Stimulated activated CD4-positive, alpha-beta T cell treated with anti-CD3 and anti-CD28 coated beads, Interleukin-1b, Interleukin-23, amount 100 ng/mL, for 24 hours (primary cell): ENCODE data around the gene CD14.
"Not testable (repeated sequence)": the region's sequence is repeated elsewhere in the genome, so short reads cannot be mapped to it uniquely, and the experiment has no call there.

Experiments used
- DNase-seq, 4 experiments: peaks; one replicate each; pipeline ENCODE4 v3.0.0-alpha.2; 2020; ENCODE audit warnings: low read depth in 4 of 4, low spot score in 1 of 4

The CD14 gene

DNA sequence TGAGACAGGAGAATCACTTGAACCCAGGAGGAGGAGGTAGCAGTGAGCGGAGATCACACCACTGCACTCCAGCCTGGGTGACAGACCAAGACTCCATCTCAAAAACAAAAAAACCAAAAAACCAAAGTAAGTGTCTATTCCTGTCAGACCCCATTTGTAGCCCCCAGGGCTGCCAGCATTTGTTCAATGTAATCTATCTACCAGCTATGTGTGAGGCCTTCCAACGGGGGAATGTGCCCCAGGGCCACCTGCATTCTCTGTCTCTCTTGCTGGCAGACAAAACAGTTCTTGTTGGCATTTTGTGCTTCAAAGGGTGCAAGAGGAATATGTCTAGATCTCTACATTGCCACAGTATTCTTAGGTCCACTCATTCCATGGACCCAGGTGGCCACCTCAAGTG is 34.1 kb downstream of the CD14 start:
- no peak for DNase-seq

DNA sequence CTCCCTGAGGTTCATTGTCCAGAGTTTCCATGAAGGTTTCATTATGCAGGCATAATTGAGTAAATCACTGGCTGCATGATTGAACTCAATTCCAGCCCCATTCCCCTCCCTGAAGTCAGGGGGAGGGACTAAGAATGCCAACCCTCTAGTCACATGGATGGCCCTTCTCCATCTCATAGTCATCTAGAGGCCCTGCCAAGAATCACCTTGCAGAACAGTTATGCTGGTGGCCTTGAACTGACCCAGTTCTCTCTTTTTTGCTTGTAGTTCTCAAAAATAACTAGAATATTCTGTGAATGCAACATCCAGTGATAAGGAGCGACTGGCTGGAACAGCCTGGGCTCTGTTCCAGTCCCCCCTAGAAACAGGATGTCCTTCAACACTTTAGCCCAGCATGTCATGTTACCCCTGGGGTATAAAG is 36.6 kb downstream of the CD14 start:
- no peak for DNase-seq

DNA sequence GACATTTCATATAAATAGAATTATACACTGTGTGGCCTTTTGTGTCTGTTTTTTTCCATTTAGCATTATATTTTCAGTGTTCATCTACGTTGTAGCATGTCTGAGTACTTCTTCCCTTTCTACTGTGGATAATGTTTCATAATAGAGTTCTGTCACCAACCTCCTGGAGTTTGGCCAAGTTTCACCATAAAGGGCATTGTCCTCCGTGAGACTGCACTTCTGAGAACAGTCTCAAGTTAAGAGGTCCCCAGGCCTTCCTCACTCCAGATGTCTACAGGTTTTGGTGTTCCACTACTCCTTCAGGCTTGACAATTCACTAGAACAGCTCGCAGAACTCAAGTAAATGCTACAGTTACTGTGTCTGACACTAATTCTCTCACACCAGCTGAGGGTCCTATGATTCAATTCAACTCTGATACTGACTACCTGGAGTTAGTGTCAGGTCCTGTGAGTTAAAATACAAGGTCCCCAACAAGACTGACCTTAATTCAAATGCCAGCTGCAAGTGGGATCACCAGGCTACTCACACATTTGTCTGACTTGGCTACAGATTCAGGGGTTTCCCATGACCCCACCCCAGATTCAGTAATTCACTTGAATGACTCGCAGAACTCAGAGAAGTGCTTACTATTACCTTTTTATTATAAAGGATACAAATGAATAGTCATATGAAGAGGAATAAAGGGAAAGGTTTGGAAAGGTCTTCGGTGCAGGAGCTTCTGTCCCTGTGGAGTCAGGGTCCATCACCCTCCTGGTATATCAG is 37.3 kb downstream of the CD14 start:
- DNase-seq = no peak

DNA sequence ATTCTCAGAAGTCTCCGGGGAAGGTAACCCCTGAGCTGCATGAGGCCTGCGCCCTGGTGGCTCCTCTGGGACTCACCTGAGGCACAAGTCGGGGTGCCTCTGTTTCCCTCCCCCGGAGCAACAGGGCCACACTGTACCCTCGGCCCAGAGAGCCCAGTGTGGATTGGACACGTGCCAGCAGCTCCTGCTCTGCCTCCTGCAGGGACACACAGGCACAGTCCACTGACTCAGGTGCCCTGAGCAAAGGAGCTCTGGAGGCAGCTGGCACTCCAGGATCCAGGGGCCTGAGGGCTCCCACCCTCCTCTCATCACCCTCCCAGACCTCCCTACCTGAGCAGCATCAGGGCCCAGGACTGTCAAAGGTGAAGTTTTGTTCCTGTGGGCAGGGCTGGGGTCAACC is 38.8 kb downstream of the CD14 start:
- no peak for DNase-seq

DNA sequence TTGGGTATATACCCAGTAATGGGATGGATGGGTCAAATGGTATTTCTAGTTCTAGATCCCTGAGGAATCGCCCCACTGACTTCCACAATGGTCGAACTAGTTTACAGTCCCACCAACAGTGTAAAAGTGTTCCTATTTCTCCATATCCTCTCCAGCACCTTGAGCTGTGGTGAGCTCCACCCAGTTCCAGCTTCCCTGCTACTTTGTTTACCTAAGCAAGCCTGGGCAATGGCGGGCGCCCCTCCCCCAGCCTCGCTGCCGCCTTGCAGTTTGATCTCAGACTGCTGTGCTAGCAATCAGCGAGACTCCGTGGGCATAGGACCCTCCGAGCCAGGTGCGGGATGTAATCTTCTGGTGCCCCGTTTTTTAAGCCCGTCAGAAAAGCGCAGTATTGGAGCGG is 39.9 kb downstream of the CD14 start:
- DNase-seq = not testable (repeated sequence)

DNA sequence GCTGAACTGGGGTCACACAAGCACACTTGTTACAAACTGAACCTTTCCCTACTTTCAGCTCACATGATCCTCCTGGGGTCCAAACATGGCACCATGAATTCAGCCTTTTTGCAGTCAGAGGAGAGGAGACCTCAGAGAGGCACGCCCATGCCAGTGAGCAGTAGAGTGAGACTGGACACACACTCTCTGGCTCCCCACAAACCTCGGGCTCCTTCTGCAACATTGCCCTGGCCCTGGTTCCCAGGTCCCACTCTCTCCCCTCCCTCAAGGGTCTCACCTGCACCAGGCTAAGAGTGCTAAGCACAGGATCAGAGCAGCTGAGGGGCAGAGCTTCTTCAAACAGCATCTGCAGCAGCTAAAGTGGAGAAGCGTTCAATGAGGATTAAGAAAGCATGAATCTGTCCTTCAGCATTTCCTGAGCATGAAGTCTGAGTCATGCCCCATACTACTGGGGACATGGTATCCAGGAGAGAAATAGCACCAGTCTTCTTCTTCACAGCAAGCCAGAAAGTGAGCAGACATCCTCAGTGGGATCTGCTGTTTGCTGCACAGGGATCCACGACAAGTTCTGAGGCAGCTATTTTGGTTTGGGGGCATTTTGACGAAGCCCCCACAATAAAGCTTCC is 41.1 kb downstream of the CD14 start:
- no peak for DNase-seq

DNA sequence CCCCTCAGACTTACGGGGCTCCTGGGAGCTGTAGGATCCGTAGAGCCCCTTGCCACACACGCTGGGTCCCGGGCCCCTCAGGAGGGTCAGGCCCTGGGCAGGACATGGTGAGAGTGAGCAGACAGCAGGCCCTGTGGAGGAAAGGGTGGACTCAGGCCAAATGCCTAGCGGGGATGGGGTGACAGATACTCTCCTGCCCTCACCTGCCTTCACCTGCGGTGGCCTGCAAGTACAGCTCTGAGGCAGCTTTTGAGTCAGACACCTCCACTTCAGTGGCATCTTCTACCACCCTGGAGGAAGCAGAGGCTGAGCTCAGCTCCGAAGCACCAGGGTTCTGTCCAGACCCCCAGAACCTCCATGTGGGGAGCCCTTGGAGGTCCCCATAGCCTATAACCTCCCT is 42.1 kb downstream of the CD14 start:
- no peak for DNase-seq

DNA sequence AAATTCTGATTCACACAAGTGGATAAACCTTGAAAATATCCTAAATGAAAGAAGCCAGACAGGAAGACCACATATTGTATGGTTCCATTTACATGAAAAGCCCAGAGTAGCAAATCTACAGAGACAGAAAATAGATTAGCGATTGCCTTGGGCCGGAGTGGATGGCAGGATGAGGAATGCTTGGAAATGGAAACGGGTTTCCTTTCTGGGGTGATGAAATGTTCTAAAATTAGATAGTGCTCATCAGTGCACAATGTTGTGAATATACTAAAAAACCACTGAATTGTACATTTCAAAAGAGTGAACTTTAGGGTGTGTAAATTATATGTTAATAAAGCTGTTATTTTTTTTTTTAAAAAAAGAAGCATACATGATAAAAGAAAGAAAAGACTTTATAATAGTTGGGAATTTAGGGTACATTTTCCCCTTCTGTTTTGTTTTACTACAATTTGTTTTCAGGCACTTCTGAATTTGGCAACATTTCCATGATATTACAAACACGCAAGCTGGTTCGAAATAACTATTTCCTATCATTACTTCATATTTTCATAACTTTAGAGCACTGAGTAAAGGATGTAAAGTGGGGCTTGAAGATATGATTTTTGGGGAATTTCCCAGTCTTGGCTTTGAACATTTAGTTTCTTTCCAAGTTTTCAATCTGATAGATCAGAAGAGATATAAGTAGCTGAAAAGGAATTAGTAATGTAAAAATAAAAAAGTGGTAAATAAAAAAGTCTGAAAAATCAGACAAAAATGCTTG is 44.5 kb downstream of the CD14 start:
- DNase-seq = no peak

DNA sequence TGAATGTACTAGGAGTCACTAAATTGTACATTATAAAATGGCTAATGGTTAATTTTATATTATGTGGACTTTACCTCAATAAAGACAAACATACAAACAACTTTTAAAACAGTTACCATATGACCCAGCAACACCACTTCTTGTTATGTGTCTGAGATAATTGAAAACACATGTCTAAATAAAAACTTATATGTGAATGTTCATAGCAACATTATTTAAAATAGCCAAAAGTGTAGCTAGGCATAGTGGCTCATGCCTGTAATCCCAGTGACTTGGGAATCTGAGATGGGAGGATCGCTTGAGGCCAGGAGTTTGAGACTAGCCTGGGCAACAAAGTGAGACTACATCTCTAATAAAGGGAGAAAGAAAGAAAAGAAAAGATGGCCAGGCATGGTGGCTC is 45.5 kb downstream of the CD14 start:
- DNase-seq = no peak
